Right lobe of liver (tissue), 6 donors: ENCODE measurements around the gene MT1E. TPM values are rescaled to one million over a fixed set of nuclear protein-coding genes. Genes with fewer than 3 reads are reported as not detected.
A peak's percentile ranks its signal among the peaks of the same experiment; 100 is the strongest.

Experiments
- ATAC-seq, 4 donors: fragments of 200-7000 bp; cut with Tn5 transposase; one replicate each; pipeline ENCODE4 v1.9.1; 2020; ENCODE audit warnings: mild to moderate bottlenecking in 4 of 4, moderate library complexity in 4 of 4
- DNase-seq, 3 donors: peaks; one replicate each; pipeline ENCODE4 v3.0.0-alpha.2; 2020
- H3K27ac ChIP-seq, 3 donors: fragments of 200-600 bp; one replicate each; pipeline ENCODE4 v1.8.0; 2022
- H3K27me3 ChIP-seq, 2 donors: fragments of 200-600 bp; one replicate each; pipeline ENCODE4 v1.8.0; 2022
- H3K36me3 ChIP-seq, 4 donors: fragments of 200-600 bp; sonication (generic) in 1 of 4; one replicate each; pipeline versions ENCODE4 v1.5.1 to v1.8.0; 2017 to 2022; ENCODE audit warnings: control low read depth in 1 of 4
- H3K4me1 ChIP-seq, 4 donors: fragments of 200-600 bp; sonication (generic) in 1 of 4; one replicate each; pipeline versions ENCODE4 v1.5.1 to v1.8.0; 2017 to 2022; ENCODE audit warnings: control low read depth in 1 of 4
- H3K4me3 ChIP-seq, 3 donors: fragments of 200-600 bp; one replicate each; pipeline ENCODE4 v1.8.0; 2022
- H3K9me3 ChIP-seq, 4 donors: fragments of 200-600 bp; sonication (generic) in 1 of 4; one replicate each; pipeline versions ENCODE4 v1.5.1 to v1.8.0; 2017 to 2022; ENCODE audit warnings: control low read depth in 1 of 4
- POLR2A ChIP-seq: fragments of 450-650 bp; IDR thresholded peaks from one replicate; pipeline ENCODE4 v1.6.1; 2017; ENCODE audit warnings: antibody characterized with exemption, mild to moderate bottlenecking
- WGBS: methylation state at CpG from one replicate; pipeline ENCODE4 v1.1.6; 2018; ENCODE audit warnings: low coverage, low lambda C conversion rate; ENCODE audit not compliant: insufficient coverage; ENCODE audit errors: missing lambda C conversion rate; 5-methylcytosine and 5-hydroxymethylcytosine counted together
- intact Hi-C, 2 donors: fragments of 100-400 bp; cut with DNase I; formaldehyde crosslinking; loops; one replicate each; pipeline versions ENCODE4 v1.11.2 to v1.14.1; 2022
- total RNA-seq, 6 experiments: library from RNA; depleted of rRNA in 2 of 6; stranded (reverse); fragments of >200 nt in 2 of 6; fragmentation: NEBNext Ultra II Directional in 3 of 6; extraction: Animal tissue kit (Norgen Biotek cat#: 25700) in 3 of 6; gene quantifications; one replicate each; pipeline versions ENCODE4 v1.1.0 to v1.2.4, GENCODE V29; 2016 to 2023
- TF ChIP-seq, protein P1 (sequence below), 4 donors: fragments of 200-600 bp in 3 of 4; fragments of 450-650 bp in 1 of 4; IDR thresholded peaks; one replicate each; pipeline versions ENCODE4 v1.5.1 to v1.8.0; 2016 to 2022; ENCODE audit warnings: antibody characterized with exemption in 4 of 4, mild to moderate bottlenecking in 2 of 4
- donor health status: DM: no; HTN: yes; CAD: no.
- donor health status: DM: no; HTN: no; CAD: no.
- donor health status: DM: no; HTN: no; CAD: no.
- donor health status: DM: no; HTN: yes; CAD: no.
- donor health status: DM: no; HTN: yes; CAD: no.

Gene MT1E
- total RNA-seq, 6 experiments from 2014 or later = 403 to 1,748 (median 691) TPM

DNA sequence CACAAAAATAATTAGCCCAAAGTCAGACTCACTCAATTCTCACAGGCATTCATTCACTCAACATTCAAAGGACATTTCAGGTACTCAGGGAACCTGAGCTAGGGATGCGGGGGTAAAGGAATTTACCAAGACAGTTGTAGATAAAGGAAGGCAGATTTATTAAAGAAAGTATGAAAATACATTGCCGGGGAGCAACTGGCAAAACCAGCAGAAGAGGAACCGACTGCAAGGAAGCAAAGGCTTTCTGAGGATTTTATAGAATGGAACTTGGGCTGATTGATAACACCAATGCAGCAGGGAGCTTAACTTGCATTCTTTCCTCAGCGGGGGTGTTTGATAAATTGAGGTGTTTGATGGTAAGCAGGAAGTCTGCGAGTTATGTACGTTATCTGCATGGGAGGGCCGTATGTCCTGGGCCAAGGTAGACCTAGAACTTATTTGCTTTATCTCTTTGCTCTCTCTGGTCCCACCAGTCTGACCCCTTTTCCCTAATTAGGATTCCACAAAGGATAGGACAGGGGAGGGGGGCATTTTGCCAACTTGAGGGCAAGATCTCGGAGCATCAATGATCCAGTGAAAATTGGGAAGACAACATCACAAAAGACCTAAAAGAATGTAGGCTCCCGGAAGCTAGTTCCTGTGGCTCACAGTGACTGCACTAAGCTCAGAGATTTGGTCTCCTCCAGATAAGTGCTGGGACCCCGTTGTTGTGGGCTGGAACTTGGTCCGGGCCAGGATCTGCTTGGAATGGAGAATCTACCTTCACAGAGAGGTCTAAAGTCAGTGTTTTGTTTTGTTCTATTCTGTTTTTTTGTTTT is 42.0 kb upstream of the MT1E start:
- Histone ChIP-seq H3K4me3 (no peak overlapping the region), H3K27me3 (no peaks in the 10 kb centered on the region), H3K4me1 (no peaks in the 10 kb centered on the region), H3K36me3 (no peaks in the 10 kb centered on the region), H3K9me3 (no peaks in the 10 kb centered on the region), H3K27ac (no peak overlapping the region)
- ATAC-seq (no peak), DNase-seq (no peak)
- intact Hi-C loops = no loop called here
- WGBS = 63% methylated on average over 10 of the region's 11 CpGs
- TF ChIP-seq, protein P1, sequence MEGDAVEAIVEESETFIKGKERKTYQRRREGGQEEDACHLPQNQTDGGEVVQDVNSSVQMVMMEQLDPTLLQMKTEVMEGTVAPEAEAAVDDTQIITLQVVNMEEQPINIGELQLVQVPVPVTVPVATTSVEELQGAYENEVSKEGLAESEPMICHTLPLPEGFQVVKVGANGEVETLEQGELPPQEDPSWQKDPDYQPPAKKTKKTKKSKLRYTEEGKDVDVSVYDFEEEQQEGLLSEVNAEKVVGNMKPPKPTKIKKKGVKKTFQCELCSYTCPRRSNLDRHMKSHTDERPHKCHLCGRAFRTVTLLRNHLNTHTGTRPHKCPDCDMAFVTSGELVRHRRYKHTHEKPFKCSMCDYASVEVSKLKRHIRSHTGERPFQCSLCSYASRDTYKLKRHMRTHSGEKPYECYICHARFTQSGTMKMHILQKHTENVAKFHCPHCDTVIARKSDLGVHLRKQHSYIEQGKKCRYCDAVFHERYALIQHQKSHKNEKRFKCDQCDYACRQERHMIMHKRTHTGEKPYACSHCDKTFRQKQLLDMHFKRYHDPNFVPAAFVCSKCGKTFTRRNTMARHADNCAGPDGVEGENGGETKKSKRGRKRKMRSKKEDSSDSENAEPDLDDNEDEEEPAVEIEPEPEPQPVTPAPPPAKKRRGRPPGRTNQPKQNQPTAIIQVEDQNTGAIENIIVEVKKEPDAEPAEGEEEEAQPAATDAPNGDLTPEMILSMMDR (IDR thresholded peaks at IDR 0.05) = no peak
- TF ChIP-seq POLR2A = no peak

DNA sequence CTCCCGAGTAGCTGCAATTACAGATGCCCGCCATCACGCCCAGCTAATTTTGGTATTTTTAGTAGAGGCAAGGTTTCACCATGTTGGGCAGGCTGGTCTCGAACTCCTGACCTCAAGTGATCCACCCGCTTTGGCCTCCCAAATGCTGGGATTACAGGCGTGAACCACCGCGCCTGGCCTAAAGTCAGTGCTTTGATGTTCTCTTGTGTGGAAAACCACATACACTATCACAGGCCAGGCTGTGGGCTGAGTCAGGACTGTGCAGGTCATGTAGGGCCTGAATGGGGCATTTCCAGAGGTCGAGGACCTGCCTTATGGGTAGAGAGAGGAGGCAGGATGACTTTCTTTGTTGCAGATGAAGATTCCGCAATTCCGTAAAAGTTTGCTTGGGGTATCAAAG is 41.3 kb upstream of the MT1E start:
- ATAC-seq (no peak), DNase-seq (no peak)
- intact Hi-C loops = no loop called here
- Histone ChIP-seq H3K4me3 (no peak overlapping the region), H3K36me3 (no peaks in the 10 kb centered on the region), H3K27me3 (no peaks in the 10 kb centered on the region), H3K4me1 (peaks cover 0 to 5% (median 0%) of the 10 kb centered on the region in 4 donors), H3K9me3 (no peaks in the 10 kb centered on the region), H3K27ac (no peak overlapping the region)
- TF ChIP-seq, protein P1 (IDR thresholded peaks at IDR 0.05) = no peak
- TF ChIP-seq POLR2A = no peak
- WGBS = 82% methylated on average over 6 of the region's 11 CpGs

DNA sequence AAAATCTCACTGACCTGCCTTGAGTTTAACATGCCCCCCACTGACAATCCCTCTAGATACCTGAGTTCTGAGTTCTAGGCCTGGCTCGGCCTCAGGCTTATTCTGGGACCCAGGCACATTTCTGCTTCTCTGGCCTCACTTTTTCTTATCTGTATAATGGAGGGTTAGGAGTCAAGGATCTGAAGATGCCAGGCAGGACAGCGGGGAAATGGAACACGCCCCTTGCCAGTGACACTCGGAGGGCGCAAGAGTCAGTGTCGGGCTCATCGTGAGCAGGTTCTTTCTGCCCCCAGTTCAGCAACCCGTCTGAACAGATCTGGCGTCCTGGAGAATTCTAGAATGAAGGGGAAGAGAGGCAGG is 36.8 kb upstream of the MT1E start:
- Histone ChIP-seq H3K36me3 (no peaks in the 10 kb centered on the region), H3K9me3 (no peaks in the 10 kb centered on the region), H3K27me3 (no peaks in the 10 kb centered on the region), H3K4me3 (peak overlapping the region in 1 of 3 donors; percentile 18), H3K4me1 (peaks cover 0 to 9% (median 0%) of the 10 kb centered on the region in 4 donors), H3K27ac (no peak overlapping the region)
- ATAC-seq (no peak), DNase-seq (no peak)
- 47% methylated on average over 9 of the region's 9 CpGs for WGBS
- TF ChIP-seq POLR2A = no peak
- TF ChIP-seq, protein P1 (IDR thresholded peaks at IDR 0.05) = no peak
- intact Hi-C loops = no loop called here

DNA sequence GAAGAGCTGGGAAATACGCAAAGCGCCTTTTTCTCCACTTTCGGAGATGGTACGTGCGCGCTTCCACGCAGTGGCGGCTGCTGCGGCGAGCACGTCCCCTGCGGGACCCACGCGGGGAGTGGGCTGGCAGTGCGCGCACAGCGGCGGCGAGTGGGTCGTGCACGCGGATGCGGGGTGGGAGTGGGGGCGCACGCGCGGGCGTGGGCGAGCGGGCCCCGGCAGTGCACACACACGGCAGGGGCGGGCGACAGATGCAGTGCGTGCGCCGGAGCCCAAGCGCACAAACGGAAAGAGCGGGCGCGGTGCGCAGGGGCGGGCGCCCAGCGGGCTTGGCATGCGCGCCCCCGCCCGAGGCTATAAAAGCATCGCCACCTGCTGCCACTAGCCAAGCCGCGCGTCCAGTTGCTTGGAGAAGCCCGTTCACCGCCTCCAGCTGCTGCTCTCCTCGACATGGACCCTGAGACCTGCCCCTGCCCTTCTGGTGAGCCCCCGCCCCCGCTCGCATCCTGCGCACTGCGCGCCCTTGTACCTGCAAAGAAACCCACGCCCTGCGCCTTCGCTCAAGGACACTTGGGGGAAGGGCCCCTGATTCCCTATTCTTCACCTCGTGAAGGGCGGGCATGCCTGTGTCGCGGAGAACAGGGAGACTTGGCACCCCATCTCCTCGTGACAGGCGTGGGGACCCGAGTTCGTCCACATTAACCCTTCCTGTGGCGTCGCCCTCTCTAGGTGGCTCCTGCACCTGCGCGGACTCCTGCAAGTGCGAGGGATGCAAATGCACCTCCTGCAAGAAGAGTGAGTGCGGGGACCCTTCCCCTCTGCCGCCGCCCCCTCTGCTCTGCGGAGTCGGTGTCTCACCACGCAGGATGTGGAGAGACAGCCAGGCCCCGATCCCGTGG is 36.2 kb upstream of the MT1E start, which contains the start of gene MT3:
Gene MT3 (plus strand): TSS at position 388 of the 899 bp plus-strand sequence. CDS start 63 bp downstream, at position 451.
- ATAC-seq (peak; percentile 17 to 38 (median 32)), DNase-seq (no peak)
- Histone ChIP-seq H3K4me1 (peaks cover 0 to 9% (median 0%) of the 10 kb centered on the region in 4 donors), H3K27ac (no peak within 1 kb of the TSS), H3K9me3 (no peaks in the 10 kb centered on the region), H3K4me3 (peak within 1 kb of the TSS; percentile 18 to 40 (median 20)), H3K27me3 (no peaks in the 10 kb centered on the region), H3K36me3 (no peaks in the 10 kb centered on the region)
- intact Hi-C loops = loop anchor here in 1 of 2 donors (10.0 kb wide), 1 partner anchor 65 kb away; the partner anchor contains the start of gene BBS2
- TF ChIP-seq, protein P1 (IDR thresholded peaks at IDR 0.05) = no peak
- TF ChIP-seq POLR2A = no peak
- WGBS = 18% methylated on average over 33 of the region's 87 CpGs
